ENCODE measurements around the gene SH3D19.

Gene SH3D19

GRCh38 chr4:151195801-151196200 is 129.6 kb downstream of the SH3D19 start:
- no peak for DNase-seq (ENCODE audit: low read depth)

GRCh38 chr4:151193414-151193813 is 132.0 kb downstream of the SH3D19 start:
- no peak for DNase-seq (ENCODE audit: low read depth)

- no peak for DNase-seq (ENCODE audit: low read depth)
Measured at GRCh38 chr4:151192556-151193235, 132.7 kb downstream of the SH3D19 start.

- DNase-seq (ENCODE audit: low read depth) = no peak
Measured at GRCh38 chr4:151184523-151185458, 140.6 kb downstream of the SH3D19 start.

GRCh38 chr4:151182455-151182996 is 142.9 kb downstream of the SH3D19 start:
- no peak for DNase-seq (ENCODE audit: low read depth)

GRCh38 chr4:151176685-151177084 is 148.7 kb downstream of the SH3D19 start:
- DNase-seq (ENCODE audit: low read depth) = no peak

GRCh38 chr4:151175754-151176631 is 149.4 kb downstream of the SH3D19 start:
- DNase-seq (ENCODE audit: low read depth) = no peak

GRCh38 chr4:151175233-151175632 is 150.2 kb downstream of the SH3D19 start:
- no peak for DNase-seq (ENCODE audit: low read depth)

- no peak for DNase-seq (ENCODE audit: low read depth)
Measured at GRCh38 chr4:151174784-151175183, 150.6 kb downstream of the SH3D19 start.

- DNase-seq (ENCODE audit: low read depth) = no peak
Measured at GRCh38 chr4:151173871-151174270, 151.5 kb downstream of the SH3D19 start.

- DNase-seq (ENCODE audit: low read depth) = no peak
Measured at GRCh38 chr4:151169900-151170299, 155.5 kb downstream of the SH3D19 start.

GRCh38 chr4:151169223-151169622 is 156.2 kb downstream of the SH3D19 start:
- DNase-seq (ENCODE audit: low read depth) = no peak

GRCh38 chr4:151167561-151167960 is 157.8 kb downstream of the SH3D19 start:
- no peak for DNase-seq (ENCODE audit: low read depth)

- no peak for DNase-seq (ENCODE audit: low read depth)
Measured at GRCh38 chr4:151166636-151167035, 158.8 kb downstream of the SH3D19 start.

GRCh38 chr4:151165205-151166000 is 160.0 kb downstream of the SH3D19 start:
- DNase-seq (ENCODE audit: low read depth) = no peak

- no peak for DNase-seq (ENCODE audit: low read depth)
Measured at GRCh38 chr4:151163855-151164254, 161.6 kb downstream of the SH3D19 start.

GRCh38 chr4:151158979-151159378 is 166.4 kb downstream of the SH3D19 start:
- DNase-seq (ENCODE audit: low read depth) = no peak

GRCh38 chr4:151157543-151157942 is 167.9 kb downstream of the SH3D19 start:
- DNase-seq (ENCODE audit: low read depth) = no peak

GRCh38 chr4:151153585-151153984 is 171.8 kb downstream of the SH3D19 start:
- DNase-seq (ENCODE audit: low read depth) = no peak

- DNase-seq (ENCODE audit: low read depth) = no peak
Measured at GRCh38 chr4:151152028-151152427, 173.4 kb downstream of the SH3D19 start.
